ENCODE measurements around the gene ID1.
A peak's percentile ranks its signal among the peaks of the same experiment; 100 is the strongest.
"Not testable (repeated sequence)": the region's sequence is repeated elsewhere in the genome, so short reads cannot be mapped to it uniquely, and the experiment has no call there.

The ID1 gene

GRCh38 chr20:31573555-31574321 is 31.4 kb upstream of the ID1 start:
- no peak for DNase-seq

DNA sequence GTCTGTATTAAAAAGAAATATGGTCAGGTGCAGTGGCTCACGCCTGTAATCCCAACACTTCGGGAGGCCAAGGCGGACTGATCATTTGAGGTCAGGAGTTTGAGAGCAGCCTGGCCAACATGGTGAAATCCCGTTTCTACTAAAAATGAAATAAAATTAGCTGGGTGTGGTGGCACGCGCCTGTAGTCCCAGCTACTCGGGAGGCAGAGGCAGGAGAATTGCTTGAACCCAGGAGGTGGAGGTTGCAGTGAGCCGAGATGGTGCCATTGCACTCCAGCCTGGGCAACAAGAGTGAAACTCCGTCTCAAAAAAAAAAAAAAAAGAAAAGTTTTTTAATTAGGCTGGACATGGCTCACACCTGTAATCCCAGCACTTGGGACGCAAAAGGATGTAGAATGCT is 30.1 kb upstream of the ID1 start:
- not testable (repeated sequence) for DNase-seq

DNA sequence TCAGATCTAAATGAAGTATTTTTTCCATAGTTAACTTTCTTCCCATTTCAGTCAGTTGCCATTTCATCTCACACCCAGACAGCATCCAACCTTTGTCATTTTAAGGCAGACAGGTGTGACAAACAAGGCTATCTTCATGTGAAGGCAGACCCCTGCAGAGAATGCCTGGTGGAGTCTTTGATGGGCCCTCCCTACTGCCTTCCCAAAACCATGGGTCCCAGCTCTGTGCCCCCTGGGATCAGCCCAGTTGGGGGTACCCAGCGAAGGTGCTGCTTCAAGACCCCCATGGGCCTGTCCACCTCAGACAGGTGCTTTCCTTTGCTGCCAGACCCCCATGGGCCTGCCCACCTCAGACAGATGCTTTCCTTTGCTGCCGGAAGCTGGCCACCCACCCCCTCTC is 28.3 kb upstream of the ID1 start:
- DNase-seq: no peak

- no peak for DNase-seq
These were observed 27.9 kb upstream of the ID1 start for GRCh38 chr20:31577194-31577593.

DNA sequence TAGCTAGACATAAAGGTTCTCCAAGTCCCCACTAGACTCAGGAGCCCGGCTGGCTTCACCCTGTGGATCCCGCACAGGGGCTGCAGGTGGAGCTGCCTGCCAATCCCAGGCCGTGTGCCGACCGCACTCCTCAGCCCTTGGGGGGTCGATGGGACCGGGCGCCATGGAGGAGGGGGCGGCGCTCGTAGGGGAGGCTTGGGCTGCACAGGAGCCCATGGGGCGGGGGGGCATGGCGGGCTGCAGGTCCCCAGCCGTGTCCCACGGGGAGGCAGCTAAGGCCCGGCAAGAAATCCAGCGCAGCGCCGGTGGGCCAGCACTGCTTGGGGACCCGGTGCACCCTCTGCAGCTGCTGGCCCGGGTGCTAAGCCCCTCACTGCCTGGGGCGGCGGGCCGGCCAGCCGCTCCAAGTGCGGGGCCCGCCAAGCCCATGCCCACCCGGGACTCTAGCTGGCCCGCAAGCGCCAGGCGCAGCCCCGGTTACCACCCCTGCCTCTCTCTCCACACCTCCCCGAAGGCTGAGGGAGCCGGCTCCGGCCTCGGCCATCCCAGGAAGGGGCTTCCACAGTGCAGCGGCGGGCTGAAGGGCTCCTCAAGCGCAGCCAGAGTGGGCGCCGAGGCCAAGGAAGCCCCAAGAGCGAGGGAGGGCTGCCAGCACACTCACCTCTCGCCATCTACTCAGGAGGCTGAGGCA is 26.5 kb upstream of the ID1 start:
- DNase-seq: no peak

GRCh38 chr20:31579245-31579644 is 25.8 kb upstream of the ID1 start:
- DNase-seq: no peak

DNA sequence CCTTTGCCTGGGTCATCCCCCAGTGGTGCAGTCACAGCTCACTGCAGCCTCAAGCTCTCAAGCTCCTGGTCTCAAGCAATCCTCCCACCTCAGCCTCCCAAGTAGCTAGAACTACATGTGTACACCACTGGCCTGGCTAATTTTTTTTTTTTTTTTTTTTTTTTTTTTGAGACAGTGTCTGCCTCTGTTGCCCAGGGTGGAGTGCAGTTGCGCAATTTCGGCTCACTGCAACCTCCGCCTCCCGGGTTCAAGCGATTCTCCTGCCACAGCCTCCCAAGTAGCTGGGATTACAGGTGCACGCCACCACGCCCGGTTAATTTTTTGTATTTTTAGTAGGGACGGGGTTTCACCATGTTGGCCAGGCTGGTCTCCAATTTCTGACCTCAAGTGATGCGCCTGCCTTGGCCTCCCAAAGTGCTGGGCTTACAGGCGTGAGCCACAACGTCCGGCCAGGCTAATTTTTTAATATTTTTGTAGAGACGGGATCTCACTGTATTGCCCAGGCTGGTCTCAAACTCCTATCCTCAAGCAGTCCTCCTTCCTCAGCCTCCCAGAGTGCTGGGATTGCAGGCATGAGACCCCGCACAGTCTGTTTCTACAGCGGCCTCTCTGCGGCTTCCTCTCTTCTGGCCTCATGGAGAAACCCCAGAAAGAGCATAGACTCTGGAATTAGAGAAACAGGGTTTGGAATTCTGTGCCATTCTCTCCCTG is 25.0 kb upstream of the ID1 start:
- DNase-seq: not testable (repeated sequence)

GRCh38 chr20:31580706-31581105 is 24.4 kb upstream of the ID1 start:
- no peak for DNase-seq

- DNase-seq: no peak
These were observed 23.7 kb upstream of the ID1 start for GRCh38 chr20:31581391-31581790.

DNA sequence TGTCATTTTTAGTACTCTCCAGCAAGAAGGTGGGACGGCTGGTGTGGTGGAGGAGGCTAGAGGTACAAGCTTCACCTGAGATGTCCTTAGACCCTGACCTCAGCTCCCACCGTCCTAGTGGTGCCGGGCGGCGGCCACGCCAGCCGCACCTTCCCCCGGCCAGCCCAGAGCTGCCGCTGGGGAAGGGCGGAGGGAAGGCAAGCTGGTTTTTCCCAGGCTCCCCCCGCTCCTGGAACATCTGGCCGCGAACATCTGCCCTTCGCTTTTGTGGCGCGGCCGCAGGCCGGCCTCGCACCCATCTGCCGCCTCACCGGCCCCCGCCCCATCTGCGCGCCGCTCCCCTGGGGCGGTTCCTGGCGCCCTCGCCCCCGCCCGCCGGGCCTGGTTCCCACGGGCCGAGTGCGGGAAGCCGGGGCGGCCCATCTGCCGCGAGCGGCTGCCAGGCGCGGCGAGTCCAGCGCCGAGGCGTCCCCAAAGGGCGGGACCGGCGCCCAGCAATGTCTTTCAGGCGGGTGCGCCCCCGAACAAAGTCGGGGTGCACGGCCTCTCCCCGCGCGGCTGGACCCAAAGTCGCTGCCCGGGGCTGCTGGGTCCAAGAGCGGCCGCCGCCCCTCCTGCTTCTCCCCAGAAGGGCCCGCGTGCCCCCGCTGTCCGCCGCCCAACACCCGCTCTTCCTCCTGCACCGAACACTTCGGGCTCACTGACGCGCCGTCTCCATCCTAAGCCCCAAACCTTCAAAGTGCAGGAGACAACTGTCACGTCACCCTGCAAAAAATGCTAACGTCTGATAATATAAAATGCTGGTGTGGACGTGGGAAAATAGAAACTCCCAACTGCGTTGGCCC is 17.3 kb upstream of the ID1 start:
- no peak for DNase-seq

GRCh38 chr20:31590717-31591225 is 14.3 kb upstream of the ID1 start:
- no peak for DNase-seq

DNA sequence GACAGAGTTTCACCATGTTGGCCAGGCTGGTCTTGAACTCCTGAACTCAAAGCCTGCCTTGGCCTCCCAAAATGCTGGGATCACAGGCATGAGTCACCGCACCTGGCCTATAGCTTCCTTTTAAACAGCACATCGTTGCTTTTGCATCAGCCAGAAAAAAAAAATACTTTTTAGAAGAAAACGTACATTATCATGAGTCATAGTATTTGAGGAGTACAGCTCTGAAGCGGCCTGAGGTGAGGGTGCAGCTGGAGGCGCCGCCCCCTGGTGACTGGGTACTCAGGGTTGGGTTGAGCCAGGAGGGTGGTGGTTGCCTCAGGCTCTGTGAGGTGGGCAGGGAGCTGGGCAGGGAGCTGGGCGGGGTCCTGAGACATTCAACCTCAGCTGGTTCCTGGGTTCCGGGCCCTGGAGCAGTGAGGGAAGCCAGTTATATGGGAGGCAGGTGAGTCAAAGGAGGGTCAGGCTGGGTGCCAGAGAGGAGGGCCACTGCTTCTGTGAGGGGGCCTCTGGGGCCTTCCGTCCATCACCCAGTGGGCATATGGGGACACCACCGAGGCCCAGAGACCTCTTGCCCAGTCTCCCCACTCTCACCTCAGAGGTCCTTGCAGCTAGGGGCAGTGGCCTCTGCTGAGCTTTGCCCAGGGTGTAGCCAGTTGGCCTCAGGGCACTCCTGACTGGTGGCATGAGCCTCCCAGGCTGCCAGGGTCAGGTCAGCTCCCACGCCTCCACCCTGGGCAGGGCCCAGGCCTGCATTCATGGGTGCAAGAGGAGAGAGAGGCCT is 11.7 kb upstream of the ID1 start:
- peak; percentile 39 for DNase-seq

DNA sequence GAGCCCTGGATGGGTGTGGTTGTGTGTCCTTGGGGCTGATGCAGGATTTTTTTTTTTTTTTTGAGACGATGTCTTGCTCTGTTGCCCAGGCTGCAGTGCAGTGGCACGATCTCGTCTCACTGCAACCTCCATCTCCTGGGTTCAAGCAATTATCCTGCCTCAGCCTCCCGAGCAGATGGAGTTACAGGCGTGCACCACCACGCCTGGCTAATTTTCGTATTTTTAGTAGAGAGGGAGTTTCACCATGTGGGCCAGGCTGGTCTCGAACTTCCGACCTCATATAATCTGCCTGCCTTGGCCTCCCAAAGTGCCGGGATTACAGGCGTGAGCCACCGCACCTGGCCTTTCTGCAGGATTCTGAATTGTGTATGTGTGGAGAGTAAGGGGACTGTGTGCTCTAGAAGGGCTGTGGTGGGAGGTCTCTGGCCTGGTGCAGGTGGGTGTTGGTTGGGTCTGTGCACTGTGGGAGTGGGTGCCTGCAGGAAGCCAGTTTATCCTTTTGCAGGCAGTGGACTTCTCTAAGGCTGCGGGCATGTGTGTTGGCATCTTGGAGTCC is 11.0 kb upstream of the ID1 start:
- DNase-seq: no peak

- no peak for DNase-seq
These were observed 10.3 kb upstream of the ID1 start for GRCh38 chr20:31594558-31595379.

- no peak for DNase-seq
These were observed 9.8 kb upstream of the ID1 start for GRCh38 chr20:31595380-31595653.

DNA sequence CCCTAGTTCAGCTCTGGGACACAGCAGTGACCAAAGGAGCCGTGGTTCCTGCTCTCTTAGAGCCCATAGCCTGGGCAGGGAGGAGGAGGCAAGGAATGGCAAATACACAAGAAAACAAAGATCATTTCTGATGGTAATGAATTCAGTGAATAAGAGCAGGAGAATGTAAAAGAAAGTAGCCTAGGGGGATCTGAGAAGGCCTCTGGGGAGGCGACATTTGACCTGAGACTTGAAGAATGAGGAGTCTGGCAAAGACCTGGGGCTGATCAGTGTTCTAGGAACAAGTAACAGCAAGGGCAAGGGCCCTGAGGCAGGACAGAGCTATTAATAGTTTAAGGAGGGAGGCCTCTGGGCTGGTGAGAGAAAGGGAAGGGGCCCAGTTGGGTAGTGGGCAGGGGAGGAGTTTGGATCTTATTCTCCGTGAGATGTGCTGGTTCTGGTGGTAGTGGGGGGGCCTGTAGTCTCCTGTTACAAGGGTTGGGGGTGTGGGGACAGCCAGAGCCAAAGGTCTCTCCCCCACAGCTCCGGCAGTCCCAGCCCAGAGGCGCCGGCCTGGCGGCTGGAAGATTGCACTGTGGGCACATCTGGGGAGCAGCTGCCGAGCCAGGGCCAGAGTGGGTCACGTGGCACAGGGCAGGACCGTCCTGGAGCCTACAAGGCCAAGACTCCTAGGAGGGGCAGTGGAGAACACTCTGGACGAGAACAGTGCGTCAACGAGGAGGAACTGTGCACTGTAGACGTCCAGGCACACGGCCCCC is 9.3 kb upstream of the ID1 start:
- DNase-seq: no peak

DNA sequence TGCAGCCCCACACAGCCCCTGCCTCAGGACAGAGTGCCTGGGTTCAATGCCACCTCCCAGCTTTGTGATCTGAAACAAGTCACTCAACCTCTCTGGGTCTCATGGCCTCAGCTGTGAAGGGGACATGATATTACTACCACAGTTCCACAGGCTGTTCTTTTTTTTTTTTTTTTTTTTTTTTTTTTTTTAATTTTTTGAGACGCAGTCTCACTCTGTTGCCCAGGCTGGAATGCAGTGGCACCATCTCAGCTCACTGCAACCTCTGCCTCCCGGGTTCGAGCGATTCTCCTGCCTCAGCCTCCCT is 8.7 kb upstream of the ID1 start:
- not testable (repeated sequence) for DNase-seq

DNA sequence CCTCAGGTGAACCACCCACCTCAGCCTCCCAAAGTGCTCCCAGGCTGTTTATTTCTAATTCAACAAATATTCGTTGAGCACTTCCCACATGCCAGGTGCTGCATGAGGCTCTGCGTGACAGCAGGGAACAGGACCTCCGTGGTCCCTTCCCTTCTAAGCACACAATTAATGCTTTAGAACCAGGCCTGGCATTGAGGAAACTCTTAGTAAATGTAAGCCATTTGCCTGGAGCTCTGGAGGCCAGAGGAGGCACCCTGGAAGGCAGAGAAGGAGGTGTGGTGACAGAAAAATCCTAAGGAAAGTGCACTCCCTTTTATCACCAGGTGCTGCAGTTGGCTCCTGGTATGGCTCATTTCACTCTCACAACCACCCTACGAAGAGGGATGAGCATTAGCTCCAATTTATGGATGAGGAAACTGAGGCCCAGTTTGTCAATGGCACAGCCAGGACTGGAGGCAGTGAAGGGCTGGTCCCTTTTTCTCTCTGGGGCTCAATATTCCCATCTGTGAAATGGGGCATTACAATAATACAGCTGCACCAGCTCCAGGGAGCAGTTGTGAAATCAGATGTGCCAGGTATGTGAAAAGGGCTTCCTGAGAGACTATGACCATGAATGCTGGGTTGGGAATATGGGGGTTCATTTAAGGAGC is 8.1 kb upstream of the ID1 start:
- no peak for DNase-seq

DNA sequence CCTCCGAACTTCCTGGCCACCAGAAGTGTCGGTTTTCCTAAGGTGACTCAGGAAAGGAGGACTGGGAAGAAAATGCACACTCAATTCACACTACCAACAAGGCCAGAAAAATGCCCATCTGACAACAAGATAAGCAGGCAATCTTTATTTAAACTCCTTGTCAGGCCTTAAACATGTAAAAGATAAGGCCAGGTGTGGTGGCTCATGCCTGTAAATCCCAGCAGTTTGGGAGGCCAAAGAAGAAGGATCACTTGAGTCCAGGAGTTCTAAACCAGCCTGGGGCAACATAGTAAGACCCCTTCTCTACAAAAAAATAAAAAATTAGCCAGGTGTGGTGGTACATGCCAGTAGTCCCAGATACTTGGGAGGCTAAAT is 7.6 kb upstream of the ID1 start:
- no peak for DNase-seq

DNA sequence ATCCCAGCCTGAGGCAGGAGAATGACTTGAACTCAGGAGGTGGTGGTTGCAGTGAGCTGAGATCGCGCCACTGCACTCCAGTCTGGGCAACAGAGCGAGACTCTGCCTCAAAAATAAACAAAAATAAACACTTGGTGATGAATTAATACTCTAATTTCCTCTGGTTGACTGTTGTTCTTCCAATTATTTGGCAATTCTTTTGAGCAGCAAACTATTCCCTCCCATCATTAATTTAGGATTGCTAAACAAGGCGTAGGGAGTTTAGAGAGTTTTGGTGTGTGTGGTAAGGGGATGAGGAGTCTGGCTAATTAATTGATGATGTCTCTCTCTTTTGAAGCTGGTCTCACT is 2.7 kb upstream of the ID1 start:
- no peak for DNase-seq
